HEK293T (cell line): ENCODE measurements around the gene RAPGEF1.

Experiments
- ARNT ChIP-seq: fragments of 450-650 bp; IDR thresholded peaks from 2 replicates; pipeline ENCODE4 v1.6.1; 2017; ENCODE audit warnings: mild to moderate bottlenecking
- BHLHE40 ChIP-seq: fragments of 450-650 bp; IDR thresholded peaks from 2 replicates; pipeline ENCODE4 v1.6.1; 2016; ENCODE audit warnings: mild to moderate bottlenecking, moderate library complexity, borderline replicate concordance
- CTBP1 ChIP-seq: fragments of 450-650 bp; IDR thresholded peaks from 2 replicates; pipeline ENCODE4 v1.6.1; 2016; ENCODE audit warnings: borderline replicate concordance
- ELF4 ChIP-seq: fragments of 450-650 bp; IDR thresholded peaks from 2 replicates; pipeline ENCODE4 v1.6.1; 2017; ENCODE audit warnings: antibody characterized with exemption
- FOXK2 ChIP-seq: fragments of 450-650 bp; IDR thresholded peaks from 2 replicates; pipeline ENCODE4 v1.6.1; 2016; ENCODE audit warnings: mild to moderate bottlenecking
- FOXM1 ChIP-seq: fragments of 450-650 bp; IDR thresholded peaks from 2 replicates; pipeline ENCODE4 v1.6.1; 2017; ENCODE audit warnings: mild to moderate bottlenecking, borderline replicate concordance
- L3MBTL2 ChIP-seq: fragments of 450-650 bp; conservative IDR thresholded peaks from 2 replicates; pipeline ENCODE4 v1.6.1; 2016; ENCODE audit warnings: mild to moderate bottlenecking
- SP1 ChIP-seq: fragments of 450-650 bp; IDR thresholded peaks from 2 replicates; pipeline ENCODE4 v1.6.1; 2017
- SUZ12 ChIP-seq: fragments of 450-650 bp; IDR thresholded peaks from 2 replicates; pipeline ENCODE4 v1.6.1; 2016; ENCODE audit warnings: mild to moderate bottlenecking
- TARDBP ChIP-seq: fragments of 450-650 bp; IDR thresholded peaks from 2 replicates; pipeline ENCODE4 v1.6.1; 2016
- ZNF384 ChIP-seq: fragments of 450-650 bp; IDR thresholded peaks from 2 replicates; pipeline ENCODE4 v1.6.1; 2016

GRCh38 chr9:131606896-131607567, 132.8 kb downstream of the RAPGEF1 start:
- TF ChIP-seq FOXM1 (no peak), ARNT (no peak), L3MBTL2 (no peak), SUZ12 (no peak), ZNF384 (no peak), ELF4 (no peak), CTBP1 (no peak), FOXK2 (no peak), SP1 (no peak), TARDBP (no peak), BHLHE40 (no peak)
